ENCODE results near the gene NUF2. TPM values are rescaled to one million over a fixed set of nuclear protein-coding genes. Genes with fewer than 3 reads are reported as not detected.
"Not testable (repeated sequence)": the region's sequence is repeated elsewhere in the genome, so short reads cannot be mapped to it uniquely, and the experiment has no call there.

Gene NUF2
- total RNA-seq, result 10 to 100 TPM in 3 of 8 experiments, 1 to 10 TPM in 3, under 1 TPM in 1, not detected in 1; 0.93 to 70.7 (median 4.4) TPM

GRCh38 chr1:163321311-163322305 is at the start of gene NUF2:
Gene NUF2 (plus strand): TSS chr1:163321954. CDS start chr1:163326052, 4,098 bp downstream.
- peak within 1 kb of the TSS; percentile 55 to 75 (median 62) for H3K4me3 ChIP-seq
- H3K27ac ChIP-seq, result peak within 1 kb of the TSS; percentile 52 to 56
- WGBS, 10 experiments, result 0 to 2% (median 1%) methylated on average over 5 to 44 of the region's 58 CpGs; no CpG with 5 or more reads in 1 of the 10 experiments
- peaks cover 4 to 5% of the 10 kb centered on the region in 2 donors for H3K4me1 ChIP-seq (replicated peaks in 1 of 2)
- in situ Hi-C loops (cut with MboI; ENCODE audit: low pct_unique_long_range_greater_than_20kb in 2 of 9, low sequenced_read_pairs in 9 of 9, unreplicated experiment in 9 of 9), result loop anchor here in 8 of 9 experiments (25.0 kb wide), 4 partner anchors 234 to 459 kb away; partner anchors contain the start of genes CCDC190 (in 6 of the 8) and RGS4 (in 1 of the 8)
- peak; percentile 97 to 100 (median 99) for ATAC-seq (replicated peaks in 6 of 8)

GRCh38 chr1:163273766-163274441 is 47.9 kb upstream of the NUF2 start:
- Histone ChIP-seq H3K4me1 (replicated peaks in 1 of 2) (no peaks in the 10 kb centered on the region), H3K4me3 (no peak overlapping the region), H3K27ac (no peak overlapping the region)
- WGBS, 10 experiments, result 60 to 100% (median 100%) methylated on average over 1 to 2 of the region's 2 CpGs; no CpG with 5 or more reads in 1 of the 10 experiments
- ATAC-seq (replicated peaks in 6 of 8), result no peak
- in situ Hi-C loops (cut with MboI; ENCODE audit: low pct_unique_long_range_greater_than_20kb in 2 of 9, low sequenced_read_pairs in 9 of 9, unreplicated experiment in 9 of 9), result no loop called here

- no peak overlapping the region for H3K27ac ChIP-seq
- in situ Hi-C loops (cut with MboI; ENCODE audit: low pct_unique_long_range_greater_than_20kb in 2 of 9, low sequenced_read_pairs in 9 of 9, unreplicated experiment in 9 of 9), result no loop called here
- ATAC-seq (replicated peaks in 6 of 8), result peak in 2 of 8 experiments; percentile 60 to 63
- no peak overlapping the region for H3K4me3 ChIP-seq
- 80 to 100% (median 100%) methylated on average over 1 of the region's 1 CpG; no CpG with 5 or more reads in 5 of the 10 experiments for WGBS, 10 experiments
- H3K4me1 ChIP-seq (replicated peaks in 1 of 2), result no peaks in the 10 kb centered on the region
These were observed 46.5 kb upstream of the NUF2 start for GRCh38 chr1:163275222-163275621.

- Histone ChIP-seq H3K4me1 (replicated peaks in 1 of 2) (no peaks in the 10 kb centered on the region), H3K27ac (no peak overlapping the region), H3K4me3 (no peak overlapping the region)
- in situ Hi-C loops (cut with MboI; ENCODE audit: low pct_unique_long_range_greater_than_20kb in 2 of 9, low sequenced_read_pairs in 9 of 9, unreplicated experiment in 9 of 9), result no loop called here
- 78 to 100% (median 91%) methylated on average over 1 of the region's 1 CpG for WGBS, 10 experiments
- no peak for ATAC-seq (replicated peaks in 6 of 8)
These were observed 43.2 kb upstream of the NUF2 start for GRCh38 chr1:163278602-163279001.

- ATAC-seq (replicated peaks in 6 of 8); H3K4me1 ChIP-seq (replicated peaks in 1 of 2); in situ Hi-C loops (cut with MboI; ENCODE audit: low pct_unique_long_range_greater_than_20kb in 2 of 9, low sequenced_read_pairs in 9 of 9, unreplicated experiment in 9 of 9); H3K4me3 ChIP-seq; H3K27ac ChIP-seq: not testable (repeated sequence)
- WGBS, 10 experiments, result 0 to 93% (median 86%) methylated on average over 1 to 2 of the region's 2 CpGs; no CpG with 5 or more reads in 6 of the 10 experiments
These were observed 36.9 kb upstream of the NUF2 start for GRCh38 chr1:163284867-163285266.

GRCh38 chr1:163290025-163290640 is 31.6 kb upstream of the NUF2 start:
- Histone ChIP-seq H3K4me3 (no peak overlapping the region), H3K27ac (no peak overlapping the region), H3K4me1 (replicated peaks in 1 of 2) (no peaks in the 10 kb centered on the region)
- WGBS, 10 experiments, result 39 to 100% (median 95%) methylated on average over 3 to 6 of the region's 6 CpGs
- ATAC-seq (replicated peaks in 6 of 8), result no peak
- in situ Hi-C loops (cut with MboI; ENCODE audit: low pct_unique_long_range_greater_than_20kb in 2 of 9, low sequenced_read_pairs in 9 of 9, unreplicated experiment in 9 of 9), result no loop called here

- 83 to 100% (median 98%) methylated on average over 1 to 3 of the region's 3 CpGs; no CpG with 5 or more reads in 3 of the 10 experiments for WGBS, 10 experiments
- no peaks in the 10 kb centered on the region for H3K4me1 ChIP-seq (replicated peaks in 1 of 2)
- no peak overlapping the region for H3K27ac ChIP-seq
- in situ Hi-C loops (cut with MboI; ENCODE audit: low pct_unique_long_range_greater_than_20kb in 2 of 9, low sequenced_read_pairs in 9 of 9, unreplicated experiment in 9 of 9), result no loop called here
- no peak overlapping the region for H3K4me3 ChIP-seq
- ATAC-seq (replicated peaks in 6 of 8), result peak in 1 of 8 experiments; percentile 49
These were observed 30.3 kb upstream of the NUF2 start for GRCh38 chr1:163291461-163291860.

GRCh38 chr1:163292153-163292552 is 29.6 kb upstream of the NUF2 start:
- H3K27ac ChIP-seq; H3K4me1 ChIP-seq (replicated peaks in 1 of 2); ATAC-seq (replicated peaks in 6 of 8); in situ Hi-C loops (cut with MboI; ENCODE audit: low pct_unique_long_range_greater_than_20kb in 2 of 9, low sequenced_read_pairs in 9 of 9, unreplicated experiment in 9 of 9); H3K4me3 ChIP-seq: not testable (repeated sequence)
- WGBS, 10 experiments, result 29 to 100% (median 100%) methylated on average over 1 to 2 of the region's 2 CpGs; no CpG with 5 or more reads in 1 of the 10 experiments

- in situ Hi-C loops (cut with MboI; ENCODE audit: low pct_unique_long_range_greater_than_20kb in 2 of 9, low sequenced_read_pairs in 9 of 9, unreplicated experiment in 9 of 9); ATAC-seq (replicated peaks in 6 of 8); H3K27ac ChIP-seq; H3K4me3 ChIP-seq: not testable (repeated sequence)
- 88 to 100% (median 100%) methylated on average over 1 of the region's 1 CpG; no CpG with 5 or more reads in 5 of the 10 experiments for WGBS, 10 experiments
- peaks cover 10 to 15% of the 10 kb centered on the region in 2 donors for H3K4me1 ChIP-seq (replicated peaks in 1 of 2)
These were observed 28.3 kb upstream of the NUF2 start for GRCh38 chr1:163293497-163293896.

- in situ Hi-C loops (cut with MboI; ENCODE audit: low pct_unique_long_range_greater_than_20kb in 2 of 9, low sequenced_read_pairs in 9 of 9, unreplicated experiment in 9 of 9), result no loop called here
- Histone ChIP-seq H3K4me1 (replicated peaks in 1 of 2) (peaks cover 16 to 40% of the 10 kb centered on the region in 2 donors), H3K27ac (no peak overlapping the region), H3K4me3 (no peak overlapping the region)
- ATAC-seq (replicated peaks in 6 of 8), result no peak
- 64 to 100% (median 97%) methylated on average over 1 to 2 of the region's 2 CpGs; no CpG with 5 or more reads in 1 of the 10 experiments for WGBS, 10 experiments
These were observed 25.8 kb upstream of the NUF2 start for GRCh38 chr1:163295949-163296348.

GRCh38 chr1:163296504-163297263 is 25.1 kb upstream of the NUF2 start:
- 14 to 80% (median 48%) methylated on average over 1 of the region's 1 CpG; no CpG with 5 or more reads in 4 of the 10 experiments for WGBS, 10 experiments
- Histone ChIP-seq H3K4me3 (no peak overlapping the region), H3K4me1 (replicated peaks in 1 of 2) (peaks cover 24 to 47% of the 10 kb centered on the region in 2 donors), H3K27ac (no peak overlapping the region)
- in situ Hi-C loops (cut with MboI; ENCODE audit: low pct_unique_long_range_greater_than_20kb in 2 of 9, low sequenced_read_pairs in 9 of 9, unreplicated experiment in 9 of 9), result no loop called here
- peak in 1 of 8 experiments; percentile 27 for ATAC-seq (replicated peaks in 6 of 8)

GRCh38 chr1:163298365-163298764 is 23.4 kb upstream of the NUF2 start:
- 11 to 86% (median 60%) methylated on average over 1 of the region's 1 CpG; no CpG with 5 or more reads in 7 of the 10 experiments for WGBS, 10 experiments
- Histone ChIP-seq H3K27ac (no peak overlapping the region), H3K4me1 (replicated peaks in 1 of 2) (peaks cover 24 to 51% of the 10 kb centered on the region in 2 donors), H3K4me3 (no peak overlapping the region)
- in situ Hi-C loops (cut with MboI; ENCODE audit: low pct_unique_long_range_greater_than_20kb in 2 of 9, low sequenced_read_pairs in 9 of 9, unreplicated experiment in 9 of 9), result no loop called here
- no peak for ATAC-seq (replicated peaks in 6 of 8)

Data from motor neuron (in vitro differentiated cells).